IgD-negative memory B cell (primary cell): ENCODE results near the gene TRPM1. TPM values are rescaled to one million over a fixed set of nuclear protein-coding genes. Genes with fewer than 3 reads are reported as not detected.

Experiments
- H3K27ac Mint-ChIP-seq, 3 donors: one replicate each; pipeline ENCODE4 v1.8.0; 2020 to 2022; ENCODE audit warnings: mild to moderate bottlenecking in 3 of 3, mixed read lengths in 3 of 3, moderate library complexity in 1 of 3
- H3K27me3 Mint-ChIP-seq: one replicate; pipeline ENCODE4 v1.8.0; 2021; ENCODE audit warnings: mixed read lengths
- H3K36me3 Mint-ChIP-seq: one replicate; pipeline ENCODE4 v1.8.0; 2020; ENCODE audit warnings: mild to moderate bottlenecking, mixed read lengths
- H3K4me1 Mint-ChIP-seq, 3 donors: one replicate each; pipeline ENCODE4 v1.8.0; 2020 to 2022; ENCODE audit warnings: mixed read lengths in 3 of 3, mild to moderate bottlenecking in 1 of 3
- H3K4me3 Mint-ChIP-seq, 4 donors: one replicate each; pipeline ENCODE4 v1.8.0; 2020 to 2022; ENCODE audit warnings: mild to moderate bottlenecking in 4 of 4, mixed read lengths in 4 of 4, moderate library complexity in 3 of 4
- H3K9me3 Mint-ChIP-seq, 3 donors: one replicate each; pipeline ENCODE4 v1.8.0; 2020 to 2021; ENCODE audit warnings: mixed read lengths in 3 of 3, mild to moderate bottlenecking in 1 of 3
- polyA plus RNA-seq: library from polyadenylated mRNA; unstranded; fragments of 300-500 nt; fragmentation: Illumina TruSeq; gene quantifications from one replicate; pipeline ENCODE4 v1.2.3, GENCODE V29; 2021

Gene TRPM1
- polyA plus RNA-seq, 1 donor from 2014 or later: not detected

DNA sequence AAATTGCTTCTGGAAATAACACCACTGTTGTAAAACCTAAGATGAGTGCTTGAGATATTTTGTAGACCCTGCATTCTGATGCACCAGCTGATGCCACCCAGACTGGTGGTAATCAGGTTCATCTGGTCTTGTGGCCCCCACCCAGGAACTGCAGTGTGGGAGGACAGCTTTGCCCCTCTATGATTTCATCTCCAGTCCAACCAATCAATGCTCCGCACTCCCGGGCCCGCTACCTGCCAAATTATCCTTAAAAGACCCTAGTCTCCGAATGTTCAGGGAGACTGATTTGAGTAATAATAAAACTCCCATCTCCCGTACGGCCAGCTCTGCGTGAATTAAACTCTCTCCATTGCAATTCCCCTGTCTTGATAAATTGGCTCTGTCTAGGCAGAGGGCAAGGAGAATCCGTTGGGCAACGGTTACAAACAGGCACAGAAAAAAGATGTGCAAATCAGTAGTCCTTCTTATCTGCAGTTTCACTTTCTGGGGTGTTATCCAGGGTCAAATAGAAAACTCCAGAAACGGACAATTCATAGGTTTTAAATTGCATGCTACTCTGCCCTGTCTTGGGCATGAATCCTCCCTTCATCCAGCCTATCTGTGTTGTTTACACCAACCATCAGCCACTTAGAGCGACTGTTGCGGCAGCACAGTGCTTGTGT, 29.2 kb upstream of the TRPM1 start:
- Mint-ChIP-seq H3K4me1 (peaks cover 10 to 13% (median 12%) of the 10 kb centered on the region in 3 donors), H3K9me3 (no peaks in the 10 kb centered on the region), H3K4me3 (no peak overlapping the region), H3K36me3 (no peaks in the 10 kb centered on the region), H3K27me3 (peaks cover 6% of the 10 kb centered on the region), H3K27ac (peak overlapping the region in 1 of 3 donors; percentile 39)

DNA sequence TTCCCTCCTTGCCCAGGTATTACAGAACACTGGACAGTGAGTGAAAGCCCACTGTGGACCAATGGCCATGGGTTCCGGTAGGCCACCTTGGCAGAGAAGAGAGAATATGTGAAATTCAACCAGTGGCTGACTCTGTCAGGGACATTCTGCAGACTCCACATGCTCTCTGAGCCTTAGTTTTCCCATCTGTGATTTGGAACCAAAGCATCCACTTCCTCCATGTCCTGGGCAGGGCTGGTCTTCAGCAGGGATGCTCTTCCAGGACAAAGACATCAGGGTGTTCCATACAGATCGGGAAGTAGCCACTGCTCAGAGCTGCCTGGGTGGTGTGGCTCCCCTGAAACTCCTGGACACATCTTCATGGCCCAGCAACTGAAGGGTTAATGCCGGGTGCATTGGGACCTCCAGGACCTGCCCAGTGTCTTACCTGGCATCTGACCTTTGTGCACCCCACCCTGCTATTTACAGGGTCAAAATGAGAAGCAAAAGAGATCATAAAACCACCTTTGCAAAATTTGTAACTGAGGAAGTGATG, 28.3 kb upstream of the TRPM1 start:
- no peak overlapping the region for H3K4me3 Mint-ChIP-seq
- H3K27me3 Mint-ChIP-seq: peaks cover 6% of the 10 kb centered on the region
- H3K9me3 Mint-ChIP-seq: no peaks in the 10 kb centered on the region
- H3K4me1 Mint-ChIP-seq: peaks cover 10 to 13% (median 10%) of the 10 kb centered on the region in 3 donors
- H3K27ac Mint-ChIP-seq: no peak overlapping the region
- H3K36me3 Mint-ChIP-seq: no peaks in the 10 kb centered on the region

DNA sequence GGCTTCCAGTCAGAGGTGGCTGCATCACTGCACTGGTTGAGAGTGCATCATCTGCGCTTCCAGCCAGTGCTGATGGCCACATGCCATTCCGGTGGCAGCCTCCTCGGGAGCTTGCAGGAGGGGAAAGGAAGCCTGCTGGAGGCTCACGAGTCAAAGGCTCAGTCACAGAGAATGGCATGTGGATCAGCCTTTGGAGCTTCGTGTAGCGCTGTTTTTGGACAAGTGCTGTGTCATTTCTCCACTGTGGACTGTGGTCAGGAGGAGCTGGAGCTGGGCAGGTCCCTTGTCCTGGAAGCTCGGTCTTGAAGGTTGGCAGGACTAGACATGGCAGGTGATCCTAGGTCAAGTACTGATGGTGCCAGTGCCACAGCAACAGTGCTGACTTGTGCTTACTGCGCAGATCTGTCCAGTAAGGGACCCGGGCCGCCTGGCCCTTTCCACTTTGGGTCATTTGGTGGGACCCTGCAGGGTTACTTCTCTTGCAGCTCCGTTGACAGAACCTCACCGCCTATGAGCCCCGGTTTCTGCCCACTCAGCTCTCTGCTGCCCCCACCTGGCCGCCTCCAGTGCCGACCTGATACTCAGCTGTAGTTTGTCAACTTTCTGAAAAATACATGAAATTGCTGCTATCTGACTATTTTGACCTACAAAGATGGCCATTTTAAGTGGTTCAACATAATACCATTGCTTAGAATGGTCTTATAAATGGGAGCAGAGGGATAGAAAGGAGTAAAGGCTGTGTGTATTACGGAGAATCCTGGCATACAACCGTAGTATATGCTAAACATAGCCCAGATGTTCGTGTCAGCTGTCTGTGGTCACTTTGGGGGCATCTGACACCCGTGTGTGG, 27.6 kb upstream of the TRPM1 start:
- Mint-ChIP-seq H3K27ac (no peak overlapping the region), H3K4me1 (peaks cover 10 to 13% (median 10%) of the 10 kb centered on the region in 3 donors), H3K36me3 (no peaks in the 10 kb centered on the region), H3K9me3 (no peaks in the 10 kb centered on the region), H3K27me3 (peaks cover 6% of the 10 kb centered on the region), H3K4me3 (peak overlapping the region in 2 of 4 donors; percentile 80 to 84)

DNA sequence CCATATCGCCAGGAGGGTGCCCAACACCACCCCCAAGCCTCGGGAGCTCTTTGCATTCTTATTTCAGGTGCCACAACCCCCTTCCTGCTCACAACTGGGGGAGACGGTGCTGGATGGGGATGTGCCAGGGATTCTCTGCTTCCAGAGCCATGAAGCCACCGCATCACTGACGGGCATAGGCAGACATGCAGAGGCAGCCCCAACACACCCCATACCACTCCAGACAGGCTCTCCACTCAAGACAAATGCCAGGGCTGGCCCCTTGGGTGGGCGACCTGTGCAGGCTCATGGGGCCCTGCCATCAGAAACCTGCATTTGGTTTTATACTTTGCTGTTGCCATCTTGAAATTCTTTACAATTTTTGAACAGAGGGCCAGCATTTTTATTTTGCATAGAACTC, 27.0 kb upstream of the TRPM1 start:
- H3K4me1 Mint-ChIP-seq: peaks cover 10 to 13% (median 10%) of the 10 kb centered on the region in 3 donors
- no peaks in the 10 kb centered on the region for H3K9me3 Mint-ChIP-seq
- H3K4me3 Mint-ChIP-seq: peak overlapping the region in 1 of 4 donors; percentile 77
- H3K36me3 Mint-ChIP-seq: no peaks in the 10 kb centered on the region
- peaks cover 6% of the 10 kb centered on the region for H3K27me3 Mint-ChIP-seq
- no peak overlapping the region for H3K27ac Mint-ChIP-seq

DNA sequence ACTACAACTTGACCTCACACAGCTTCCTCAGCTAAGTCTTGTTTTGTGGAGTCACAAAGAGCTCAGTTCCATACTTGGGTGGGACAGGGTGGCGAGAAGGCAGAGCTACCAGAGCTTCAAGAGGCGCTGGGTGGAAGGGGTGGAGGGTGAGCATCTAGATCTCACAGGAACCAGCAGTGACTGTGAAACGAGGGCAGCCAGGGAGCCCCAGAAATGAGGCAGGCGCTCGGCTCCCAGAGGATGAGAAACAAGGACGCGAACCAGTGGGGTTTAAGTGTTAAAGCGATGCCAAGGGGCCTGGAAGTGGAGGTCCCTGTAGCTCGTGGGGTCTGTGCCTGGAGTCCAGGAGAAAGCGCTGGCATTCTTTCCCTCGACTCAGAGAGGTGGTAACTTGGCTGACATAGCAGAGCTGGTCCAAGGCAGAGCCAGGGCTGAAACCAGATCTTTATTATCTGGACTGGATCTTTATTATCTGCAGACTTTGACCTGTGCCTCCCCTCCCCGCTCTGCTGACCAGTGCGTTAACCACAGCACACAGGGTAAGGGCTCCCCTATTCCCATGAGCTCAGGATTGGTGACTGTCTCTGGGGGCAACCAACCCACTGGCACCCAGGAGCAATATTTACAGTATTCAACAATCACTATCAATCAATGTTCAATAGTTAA, 26.2 kb upstream of the TRPM1 start:
- Mint-ChIP-seq H3K4me1 (peaks cover 10 to 13% (median 10%) of the 10 kb centered on the region in 3 donors), H3K4me3 (peak overlapping the region in 1 of 4 donors; percentile 77), H3K36me3 (no peaks in the 10 kb centered on the region), H3K27ac (no peak overlapping the region), H3K9me3 (peaks cover 0 to 6% (median 0%) of the 10 kb centered on the region in 3 donors), H3K27me3 (peaks cover 6% of the 10 kb centered on the region)

DNA sequence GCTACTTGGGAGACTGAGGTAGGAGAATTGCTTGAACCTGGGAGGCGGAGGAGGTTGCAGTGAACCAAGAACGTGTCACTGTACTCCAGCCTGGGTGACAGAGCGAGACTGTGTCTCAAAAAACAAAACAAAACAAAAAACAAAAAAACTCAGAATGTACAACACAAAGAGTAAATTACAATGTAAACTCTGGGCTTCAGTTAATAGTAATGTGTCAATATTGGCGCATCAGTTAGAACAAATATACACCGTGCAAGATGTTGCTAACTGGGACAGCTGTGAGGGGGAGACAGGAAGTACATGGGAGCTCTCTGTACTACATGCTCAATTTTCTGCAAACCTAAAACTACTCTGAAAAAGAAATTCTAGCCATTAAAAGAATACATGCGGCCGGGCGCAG, 23.5 kb upstream of the TRPM1 start:
- Mint-ChIP-seq H3K36me3 (peaks cover 7% of the 10 kb centered on the region), H3K4me3 (no peak overlapping the region), H3K27me3 (peaks cover 5% of the 10 kb centered on the region), H3K27ac (peak overlapping the region in 1 of 3 donors; percentile 69), H3K9me3 (peaks cover 5 to 21% (median 7%) of the 10 kb centered on the region in 3 donors), H3K4me1 (peaks cover 8 to 9% (median 9%) of the 10 kb centered on the region in 3 donors)

DNA sequence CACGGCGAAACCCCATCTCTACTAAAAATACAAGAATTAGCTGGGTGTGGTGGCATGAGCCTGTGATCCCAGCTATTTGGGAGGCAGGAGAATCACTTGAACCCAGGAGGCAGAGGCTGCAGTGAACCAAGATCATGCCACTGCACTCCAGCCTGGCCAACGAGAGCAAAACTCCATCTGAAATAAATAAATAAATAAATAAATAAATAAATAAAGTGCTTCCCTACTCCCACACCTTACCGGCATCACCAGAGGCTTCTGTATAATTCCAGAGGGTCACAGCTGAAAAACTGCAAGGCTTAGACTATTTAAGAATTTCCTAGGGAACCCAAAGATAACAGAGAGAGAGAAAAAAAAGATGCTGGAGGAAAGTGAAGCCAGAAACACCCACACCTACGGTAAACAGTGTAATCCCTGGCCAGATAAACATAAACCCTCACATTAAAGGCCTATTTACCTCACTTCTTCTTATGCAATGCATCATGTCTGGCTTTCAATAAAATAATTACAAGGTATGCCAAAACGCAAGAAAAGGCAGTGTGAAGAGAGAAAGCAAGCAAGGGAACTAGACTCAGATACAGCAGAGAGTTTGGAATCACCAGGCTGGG, 15.0 kb upstream of the TRPM1 start:
- H3K4me3 Mint-ChIP-seq: no peak overlapping the region
- H3K4me1 Mint-ChIP-seq: peaks cover 0 to under 1% (median 0%) of the 10 kb centered on the region in 3 donors
- peaks cover 4% of the 10 kb centered on the region for H3K27me3 Mint-ChIP-seq
- peaks cover 2 to 11% (median 2%) of the 10 kb centered on the region in 3 donors for H3K9me3 Mint-ChIP-seq
- H3K36me3 Mint-ChIP-seq: peaks cover 1% of the 10 kb centered on the region
- no peak overlapping the region for H3K27ac Mint-ChIP-seq

DNA sequence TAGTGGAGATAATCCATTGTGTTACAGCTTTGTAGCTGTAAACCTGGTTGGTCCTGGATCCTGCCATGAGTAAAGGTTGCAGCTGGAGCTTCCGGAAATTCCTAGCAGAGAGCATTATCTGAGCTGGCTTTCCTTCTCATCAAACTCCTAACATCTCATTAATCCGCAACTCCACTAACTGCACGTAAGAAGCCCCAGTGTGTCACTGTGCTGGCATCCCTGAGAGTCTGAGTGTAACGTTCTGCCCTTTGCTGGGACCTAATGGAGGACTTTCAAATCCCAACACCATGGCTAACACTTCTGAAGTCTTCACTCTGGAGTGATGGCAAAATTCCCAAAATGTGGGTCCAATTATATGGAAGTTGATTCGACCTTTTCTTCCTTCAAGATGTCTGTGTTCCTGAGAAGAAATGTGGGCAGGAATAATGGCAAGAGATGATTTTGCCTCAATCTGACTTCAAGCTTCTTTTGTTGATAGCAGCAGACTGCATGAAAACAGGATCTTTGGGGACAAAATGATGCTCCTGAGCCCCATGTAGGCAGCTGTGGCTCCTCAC, 9.6 kb upstream of the TRPM1 start:
- peaks cover 4% of the 10 kb centered on the region for H3K27me3 Mint-ChIP-seq
- H3K4me1 Mint-ChIP-seq: peaks cover 0 to 10% (median 2%) of the 10 kb centered on the region in 3 donors
- H3K4me3 Mint-ChIP-seq: no peak overlapping the region
- peak overlapping the region in 1 of 3 donors; percentile 64 for H3K27ac Mint-ChIP-seq
- H3K9me3 Mint-ChIP-seq: peaks cover 2 to 9% (median 5%) of the 10 kb centered on the region in 3 donors
- no peaks in the 10 kb centered on the region for H3K36me3 Mint-ChIP-seq

DNA sequence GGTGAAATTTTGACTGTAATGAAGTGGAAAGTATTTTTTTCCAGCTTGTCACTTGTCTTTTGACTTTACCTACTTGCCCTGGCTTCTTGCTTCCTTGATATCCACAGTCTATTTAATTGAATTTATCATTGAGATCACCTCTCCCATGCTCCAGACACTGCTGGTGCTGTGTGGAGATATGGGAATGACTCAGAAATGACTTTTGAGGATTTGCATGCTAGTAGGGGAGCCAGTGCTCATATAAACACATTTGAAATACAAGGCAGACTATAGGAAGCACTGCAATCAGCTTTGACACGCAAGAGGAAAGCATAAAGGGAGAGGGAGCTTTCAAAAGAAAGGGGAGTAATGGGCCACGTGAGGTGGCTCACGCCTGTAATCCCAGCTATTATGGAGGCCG, 7.3 kb upstream of the TRPM1 start:
- no peaks in the 10 kb centered on the region for H3K36me3 Mint-ChIP-seq
- peaks cover under 1 to 14% (median 2%) of the 10 kb centered on the region in 3 donors for H3K4me1 Mint-ChIP-seq
- no peak overlapping the region for H3K4me3 Mint-ChIP-seq
- peak overlapping the region in 1 of 3 donors; percentile 31 for H3K27ac Mint-ChIP-seq
- H3K27me3 Mint-ChIP-seq: peaks cover 2% of the 10 kb centered on the region
- peaks cover 0 to 3% (median 0%) of the 10 kb centered on the region in 3 donors for H3K9me3 Mint-ChIP-seq

DNA sequence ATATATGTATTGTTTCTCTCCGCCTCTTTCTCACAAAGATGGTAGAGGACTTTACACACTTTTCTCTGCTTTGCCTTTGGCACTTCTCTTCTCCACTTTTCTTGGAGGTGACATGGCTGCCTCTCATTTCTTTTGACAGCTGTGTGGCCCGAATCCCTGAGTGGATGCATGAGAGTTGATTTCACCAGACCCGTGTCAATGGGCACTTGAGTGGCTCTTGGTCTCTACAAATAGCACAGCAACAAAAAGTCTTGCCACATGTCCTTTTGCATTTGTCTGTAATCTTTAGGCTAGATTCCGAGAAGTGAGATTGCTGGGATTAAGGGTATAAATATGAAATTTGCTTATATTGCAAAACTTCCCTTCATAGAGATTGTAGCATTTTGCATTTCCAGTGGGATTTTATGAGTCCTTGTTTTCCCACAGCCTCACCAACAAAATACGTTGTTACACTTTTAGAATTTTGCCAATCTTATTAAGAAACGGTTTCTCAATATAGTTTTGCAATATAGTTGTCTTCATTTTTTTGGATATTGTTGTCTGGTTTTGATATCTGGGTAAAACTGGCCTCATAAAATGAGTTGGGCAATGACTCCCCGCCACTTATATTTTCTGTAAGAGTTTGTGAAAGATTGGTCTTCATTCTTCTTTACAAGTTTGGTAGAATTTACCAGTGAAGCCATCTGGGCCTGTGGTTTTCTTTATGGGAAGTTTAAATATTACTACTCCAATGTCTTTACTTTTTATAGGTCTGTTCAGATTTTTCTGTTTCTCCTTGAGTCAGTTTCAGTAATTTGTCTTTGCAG, 5.2 kb upstream of the TRPM1 start:
- peaks cover 0 to 3% (median 0%) of the 10 kb centered on the region in 3 donors for H3K9me3 Mint-ChIP-seq
- no peaks in the 10 kb centered on the region for H3K36me3 Mint-ChIP-seq
- H3K27ac Mint-ChIP-seq: peak overlapping the region in 1 of 3 donors; percentile 47
- peaks cover 2 to 14% (median 2%) of the 10 kb centered on the region in 3 donors for H3K4me1 Mint-ChIP-seq
- no peaks in the 10 kb centered on the region for H3K27me3 Mint-ChIP-seq
- no peak overlapping the region for H3K4me3 Mint-ChIP-seq

DNA sequence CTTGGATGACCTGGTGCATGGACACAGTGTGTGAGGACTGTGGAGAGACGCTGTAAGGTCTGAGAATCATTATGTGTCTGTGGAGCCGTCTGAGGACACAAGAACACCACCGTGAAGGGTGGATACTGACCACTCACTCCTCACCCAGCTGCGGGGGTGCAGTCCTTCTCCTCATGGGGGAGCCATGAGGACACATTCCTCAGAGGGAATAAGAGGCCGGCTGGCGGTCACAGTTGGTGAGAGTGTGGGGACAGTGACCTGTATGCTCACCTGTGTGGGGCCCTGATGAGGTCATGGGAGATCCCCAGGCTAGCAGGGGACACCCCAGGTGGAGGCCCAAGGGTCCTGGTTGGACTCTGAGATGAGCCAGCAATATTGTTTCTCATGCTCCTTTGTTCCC, 2.5 kb upstream of the TRPM1 start:
- Mint-ChIP-seq H3K36me3 (no peaks in the 10 kb centered on the region), H3K4me3 (no peak overlapping the region), H3K9me3 (peaks cover 0 to 3% (median 0%) of the 10 kb centered on the region in 3 donors), H3K4me1 (peaks cover 16 to 28% (median 25%) of the 10 kb centered on the region in 3 donors), H3K27ac (no peak overlapping the region), H3K27me3 (no peaks in the 10 kb centered on the region)

DNA sequence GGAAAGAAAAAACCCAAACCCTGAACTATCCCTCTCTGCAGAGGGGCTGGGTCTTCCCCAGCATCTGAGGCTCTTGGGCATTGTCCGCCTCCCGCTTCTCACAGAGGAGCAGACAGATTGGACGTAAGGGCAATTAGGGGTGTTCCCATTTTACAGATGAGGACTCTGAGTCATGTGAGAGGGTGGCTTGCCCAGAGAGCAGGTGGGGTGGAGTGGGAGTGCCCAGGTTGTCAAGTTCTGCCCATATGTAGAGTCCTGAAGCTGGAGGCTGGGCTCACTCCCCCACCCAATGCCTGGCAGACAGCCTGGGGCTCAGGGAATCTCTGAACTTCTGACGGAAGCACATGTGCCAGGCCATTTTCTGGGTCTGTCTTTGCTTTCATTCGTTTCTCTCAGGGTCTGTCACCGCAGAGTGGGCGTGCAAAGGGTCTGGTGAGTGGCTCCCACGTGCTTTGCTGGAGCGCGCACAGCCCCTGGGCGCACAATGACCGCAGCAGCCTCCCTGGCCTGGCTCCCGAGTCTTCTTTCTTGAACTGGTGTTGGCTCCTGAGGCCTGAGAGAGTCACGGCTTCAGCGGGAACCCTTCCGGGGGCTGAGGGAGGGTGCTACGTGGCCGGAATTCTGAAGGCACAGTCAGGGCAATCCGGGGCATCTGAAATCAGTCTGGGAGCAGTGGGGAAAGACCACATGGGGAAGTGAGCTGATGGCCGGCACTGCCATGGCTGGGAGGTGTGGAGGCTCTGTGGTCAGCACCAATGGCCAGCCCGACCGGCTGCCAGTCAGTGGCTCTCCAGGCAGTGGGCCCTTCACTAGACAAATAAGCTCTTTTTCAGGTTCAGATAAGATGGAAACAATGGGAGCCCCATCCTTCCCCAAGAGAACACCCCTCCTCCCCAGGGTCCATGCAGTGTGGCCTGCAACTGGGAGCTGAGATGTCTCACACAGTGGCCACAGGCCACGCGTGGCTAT, 1.1 kb upstream of the TRPM1 start:
- Mint-ChIP-seq H3K27ac (no peak overlapping the region), H3K4me3 (no peak overlapping the region), H3K36me3 (no peaks in the 10 kb centered on the region), H3K4me1 (peaks cover 18 to 30% (median 30%) of the 10 kb centered on the region in 3 donors), H3K27me3 (no peaks in the 10 kb centered on the region), H3K9me3 (peaks cover 0 to 3% (median 0%) of the 10 kb centered on the region in 3 donors)

DNA sequence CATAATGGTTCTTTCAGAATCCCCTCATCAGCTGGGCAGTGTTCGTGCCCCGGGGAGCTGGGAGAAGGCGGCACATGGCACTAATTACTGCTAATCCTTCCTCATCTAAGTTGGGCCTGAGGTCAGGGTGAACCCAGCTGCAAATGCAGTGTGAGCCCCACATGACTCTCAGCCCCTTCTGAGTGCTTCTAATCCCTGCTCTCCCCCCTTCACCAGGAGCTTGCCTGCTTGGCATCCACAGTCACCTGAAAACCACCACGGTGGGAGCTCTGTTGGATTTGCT, 455 bp upstream of the TRPM1 start:
- no peaks in the 10 kb centered on the region for H3K9me3 Mint-ChIP-seq
- H3K4me3 Mint-ChIP-seq: no peak overlapping the region
- no peak overlapping the region for H3K27ac Mint-ChIP-seq
- no peaks in the 10 kb centered on the region for H3K27me3 Mint-ChIP-seq
- H3K4me1 Mint-ChIP-seq: peaks cover 18 to 30% (median 25%) of the 10 kb centered on the region in 3 donors
- H3K36me3 Mint-ChIP-seq: no peaks in the 10 kb centered on the region
